Ishikawa (cell line): Measurements from ENCODE around the gene ARAP1.

ENCODE experiments used
- CEBPB ChIP-seq: IDR thresholded peaks from 2 replicates; pipeline ENCODE4 v1.6.1; 2012
- CREB1 ChIP-seq: IDR thresholded peaks from 2 replicates; pipeline ENCODE4 v1.6.1; 2012; ENCODE audit warnings: low read depth
- EGR1 ChIP-seq: IDR thresholded peaks from 2 replicates; pipeline ENCODE4 v1.6.1; 2012
- EP300 ChIP-seq: IDR thresholded peaks from 2 replicates; pipeline ENCODE4 v1.6.1; 2012; ENCODE audit warnings: borderline replicate concordance
- FOXM1 ChIP-seq: IDR thresholded peaks from 2 replicates; pipeline ENCODE4 v1.6.1; 2012; ENCODE audit warnings: low read depth, borderline replicate concordance
- NFIC ChIP-seq: IDR thresholded peaks from 2 replicates; pipeline ENCODE4 v1.6.1; 2012
- RAD21 ChIP-seq: IDR thresholded peaks from 2 replicates; pipeline ENCODE4 v1.6.1; 2012; ENCODE audit warnings: low read depth
- REST ChIP-seq: IDR thresholded peaks from 2 replicates; pipeline ENCODE4 v1.6.1; 2012; ENCODE audit warnings: low read depth, mild to moderate bottlenecking
- TAF1 ChIP-seq: IDR thresholded peaks from 2 replicates; pipeline ENCODE4 v1.6.1; 2012; ENCODE audit warnings: low read depth, mild to moderate bottlenecking
- TCF12 ChIP-seq: IDR thresholded peaks from 2 replicates; pipeline ENCODE4 v1.6.1; 2012; ENCODE audit warnings: low read depth
- TEAD4 ChIP-seq: IDR thresholded peaks from 2 replicates; pipeline ENCODE4 v1.6.1; 2012
- USF1 ChIP-seq: IDR thresholded peaks from 2 replicates; pipeline ENCODE4 v1.6.1; 2012
- YY1 ChIP-seq: IDR thresholded peaks from 2 replicates; pipeline ENCODE4 v1.6.1; 2012; ENCODE audit warnings: low read depth
- ZBTB7A ChIP-seq: IDR thresholded peaks from 2 replicates; pipeline ENCODE4 v1.6.1; 2012; ENCODE audit warnings: low read depth
- TF ChIP-seq, protein P1 (sequence below): IDR thresholded peaks from 2 replicates; pipeline ENCODE4 v1.6.1; 2012

The ARAP1 gene

DNA sequence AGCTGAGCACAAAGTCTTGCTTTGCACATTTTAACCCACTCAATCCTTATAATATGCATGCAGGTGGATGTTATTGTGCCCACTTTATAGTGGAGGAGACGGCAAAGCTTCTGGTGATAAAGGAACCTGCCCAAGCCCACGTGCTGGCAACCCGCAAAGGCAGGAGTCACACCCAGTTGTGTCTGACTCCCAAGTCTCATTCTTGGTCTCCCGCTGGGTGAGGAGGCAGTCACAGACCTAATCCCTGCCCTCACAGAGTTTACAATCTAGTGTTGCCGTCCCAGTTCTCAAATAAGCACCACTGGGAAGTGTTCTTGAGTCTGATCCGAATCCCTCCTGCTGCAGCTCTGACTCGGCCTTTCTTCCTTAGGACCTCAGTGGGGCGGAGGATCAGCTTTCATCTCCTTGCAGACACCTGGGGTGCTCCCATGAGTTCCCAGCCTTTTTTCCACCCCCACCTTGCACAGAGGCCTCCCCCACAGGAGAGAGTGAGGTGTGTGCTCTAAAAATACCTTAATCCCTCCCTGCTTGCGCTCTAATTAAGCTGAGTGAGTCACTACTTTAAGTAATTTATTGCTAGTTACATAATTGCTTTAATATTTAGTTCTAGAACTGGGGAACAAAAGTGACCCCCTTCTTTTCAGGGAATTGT lies 93.1 kb downstream of the ARAP1 start:
- TF ChIP-seq CREB1 (no peak), TEAD4 (no peak), NFIC (no peak), EGR1 (no peak), TCF12 (no peak), YY1 (no peak), USF1 (no peak), FOXM1 (no peak)

DNA sequence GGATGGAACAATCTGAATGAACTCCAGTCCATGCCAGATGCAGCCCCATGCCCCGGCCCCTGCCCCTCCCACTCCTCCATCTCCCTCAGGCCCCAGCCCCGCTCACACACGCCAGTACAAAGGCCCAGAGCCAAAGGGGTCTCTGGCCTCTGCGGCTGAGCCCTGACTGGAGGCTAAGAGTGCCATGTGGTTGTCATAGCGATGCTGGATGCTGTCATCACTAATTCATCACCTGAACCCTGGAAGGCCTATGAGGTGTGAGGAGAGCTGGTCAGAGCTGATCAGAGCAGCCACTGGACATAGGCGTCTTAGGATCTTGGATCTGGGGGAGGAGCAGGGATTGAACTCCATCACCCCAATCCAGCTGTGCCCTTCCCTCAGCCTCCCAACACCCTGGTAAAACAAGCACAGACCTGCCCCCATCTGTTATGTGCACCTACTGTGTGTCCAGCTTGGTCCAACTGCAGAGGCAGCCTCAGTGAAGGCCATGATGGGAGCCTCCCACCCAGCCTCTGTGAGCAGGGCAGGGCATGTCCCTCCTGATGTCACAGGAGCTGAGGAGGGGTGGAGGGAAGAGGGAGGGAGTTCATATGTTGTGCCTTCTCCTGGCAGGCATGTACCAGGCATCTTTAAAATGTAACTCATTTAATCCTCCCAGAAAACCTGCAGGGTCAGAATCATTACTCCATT lies 94.7 kb downstream of the ARAP1 start:
- TF ChIP-seq YY1 (no peak), TCF12 (no peak), FOXM1 (no peak), EGR1 (no peak), REST (no peak), EP300 (no peak)

DNA sequence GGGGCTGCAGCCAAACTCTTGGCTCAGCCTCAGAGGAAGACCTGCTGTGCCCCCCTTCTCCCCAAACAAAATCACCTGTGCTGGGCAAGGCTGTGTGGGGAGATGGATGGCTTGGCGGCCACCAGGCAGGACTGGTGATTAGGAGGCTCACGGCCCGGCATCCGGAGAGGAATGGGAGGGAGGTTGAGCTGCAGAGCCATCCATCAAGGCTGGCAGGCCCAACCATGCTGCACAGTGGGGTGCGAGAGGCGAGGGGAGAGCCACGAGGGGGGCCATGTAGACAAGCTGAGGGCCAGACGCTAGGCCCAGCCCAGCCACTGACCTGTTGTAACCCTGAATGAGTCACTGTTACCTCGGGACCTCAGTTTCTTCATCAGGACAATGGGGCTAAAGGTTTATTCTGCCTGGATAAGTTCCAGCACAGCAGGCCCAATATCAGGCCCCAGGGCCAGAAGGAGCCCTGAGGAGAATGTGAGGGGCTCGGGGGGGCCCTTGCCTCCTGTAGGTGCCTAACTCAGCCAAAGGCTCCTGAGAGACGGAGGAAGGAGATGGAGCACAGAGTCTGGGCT lies 96.2 kb downstream of the ARAP1 start:
- TF ChIP-seq EP300 (no peak), USF1 (no peak), CREB1 (no peak)

- TF ChIP-seq TEAD4 = no peak
- TF ChIP-seq FOXM1 = no peak
- TF ChIP-seq EP300 = no peak
- TF ChIP-seq TCF12 = no peak
- TF ChIP-seq, protein P1, sequence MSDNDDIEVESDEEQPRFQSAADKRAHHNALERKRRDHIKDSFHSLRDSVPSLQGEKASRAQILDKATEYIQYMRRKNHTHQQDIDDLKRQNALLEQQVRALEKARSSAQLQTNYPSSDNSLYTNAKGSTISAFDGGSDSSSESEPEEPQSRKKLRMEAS = no peak
- no peak for TF ChIP-seq CREB1
- TF ChIP-seq YY1 = no peak
Observed at GRCh38 chr11:72655014-72655413, 97.2 kb downstream of the ARAP1 start.

DNA sequence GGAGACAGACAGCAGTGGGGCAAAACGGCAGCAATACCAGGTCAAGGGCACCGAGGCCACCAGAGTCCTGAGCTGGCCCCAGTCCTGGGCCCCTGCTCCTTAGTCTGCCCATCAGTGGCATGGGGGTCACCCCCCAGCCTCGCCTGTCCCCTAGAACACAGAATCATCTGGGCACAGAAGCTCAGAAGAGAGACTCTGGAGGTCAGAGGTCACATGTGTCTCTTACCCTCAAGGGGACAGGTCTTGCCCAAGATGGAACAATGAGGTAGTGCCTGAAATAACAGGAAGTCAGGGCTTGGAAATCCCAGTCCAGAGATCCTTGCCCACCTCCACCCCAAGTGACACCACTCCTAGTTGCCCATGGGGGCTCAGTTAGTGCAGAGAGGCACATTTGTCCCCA lies 98.6 kb downstream of the ARAP1 start:
- TF ChIP-seq, protein P1 = no peak
- TF ChIP-seq YY1 (no peak), CREB1 (no peak), EGR1 (no peak), TCF12 (no peak), RAD21 (no peak), FOXM1 (no peak), CEBPB (no peak), NFIC (no peak), ZBTB7A (no peak)

GRCh38 chr11:72652873-72653630 lies 99.2 kb downstream of the ARAP1 start:
- TF ChIP-seq YY1 (no peak), FOXM1 (no peak), USF1 (no peak), REST (no peak), EP300 (no peak), TEAD4 (no peak), RAD21 (no peak), EGR1 (no peak), CEBPB (no peak), NFIC (no peak), TCF12 (no peak), TAF1 (no peak), CREB1 (no peak), ZBTB7A (no peak)
- TF ChIP-seq, protein P1 = no peak
